ENCODE measurements around the gene FOXD2.
"Not testable (repeated sequence)": the region's sequence is repeated elsewhere in the genome, so short reads cannot be mapped to it uniquely, and the experiment has no call there.

DNA sequence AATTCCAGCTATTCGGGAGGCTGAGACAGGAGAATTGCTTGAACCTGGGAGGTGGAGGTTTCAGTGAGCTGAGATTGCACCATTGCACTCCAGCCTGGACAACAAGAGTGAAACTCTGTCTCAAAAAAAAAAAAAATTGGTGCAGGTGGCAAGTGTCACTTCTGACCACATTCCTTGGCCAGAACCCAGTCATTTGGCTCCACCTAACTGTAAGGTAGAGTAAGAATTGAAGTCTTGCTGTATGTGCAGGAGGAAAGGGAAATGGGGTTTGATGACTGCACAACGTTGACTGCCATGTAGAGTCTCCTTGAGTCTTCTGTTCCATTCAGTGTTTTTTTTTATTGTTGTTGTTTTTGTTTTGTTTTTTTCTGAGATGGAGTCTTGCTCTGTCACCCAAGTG lies 16.1 kb downstream of the FOXD2 start:
- TF ChIP-seq, protein P1, sequence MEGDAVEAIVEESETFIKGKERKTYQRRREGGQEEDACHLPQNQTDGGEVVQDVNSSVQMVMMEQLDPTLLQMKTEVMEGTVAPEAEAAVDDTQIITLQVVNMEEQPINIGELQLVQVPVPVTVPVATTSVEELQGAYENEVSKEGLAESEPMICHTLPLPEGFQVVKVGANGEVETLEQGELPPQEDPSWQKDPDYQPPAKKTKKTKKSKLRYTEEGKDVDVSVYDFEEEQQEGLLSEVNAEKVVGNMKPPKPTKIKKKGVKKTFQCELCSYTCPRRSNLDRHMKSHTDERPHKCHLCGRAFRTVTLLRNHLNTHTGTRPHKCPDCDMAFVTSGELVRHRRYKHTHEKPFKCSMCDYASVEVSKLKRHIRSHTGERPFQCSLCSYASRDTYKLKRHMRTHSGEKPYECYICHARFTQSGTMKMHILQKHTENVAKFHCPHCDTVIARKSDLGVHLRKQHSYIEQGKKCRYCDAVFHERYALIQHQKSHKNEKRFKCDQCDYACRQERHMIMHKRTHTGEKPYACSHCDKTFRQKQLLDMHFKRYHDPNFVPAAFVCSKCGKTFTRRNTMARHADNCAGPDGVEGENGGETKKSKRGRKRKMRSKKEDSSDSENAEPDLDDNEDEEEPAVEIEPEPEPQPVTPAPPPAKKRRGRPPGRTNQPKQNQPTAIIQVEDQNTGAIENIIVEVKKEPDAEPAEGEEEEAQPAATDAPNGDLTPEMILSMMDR (IDR thresholded peaks at IDR 0.05; ENCODE audit: low read length): not testable (repeated sequence)
- TF ChIP-seq EZH2 (IDR thresholded peaks at IDR 0.05; ENCODE audit: borderline replicate concordance, low read length): not testable (repeated sequence)
